HG03025 (cell line): ENCODE data around the gene LMO7.

Experiments used
- ATAC-seq: cut with Tn5 transposase; IDR thresholded peaks from one replicate; pipeline ENCODE4 v1.9.1; 2021; ENCODE audit warnings: mild to moderate bottlenecking, moderate library complexity; ENCODE audit not compliant: unreplicated experiment, low FRiP score

Gene LMO7

GRCh38 chr13:75795274-75795673 lies 159.1 kb downstream of the LMO7 start:
- ATAC-seq = no peak

DNA sequence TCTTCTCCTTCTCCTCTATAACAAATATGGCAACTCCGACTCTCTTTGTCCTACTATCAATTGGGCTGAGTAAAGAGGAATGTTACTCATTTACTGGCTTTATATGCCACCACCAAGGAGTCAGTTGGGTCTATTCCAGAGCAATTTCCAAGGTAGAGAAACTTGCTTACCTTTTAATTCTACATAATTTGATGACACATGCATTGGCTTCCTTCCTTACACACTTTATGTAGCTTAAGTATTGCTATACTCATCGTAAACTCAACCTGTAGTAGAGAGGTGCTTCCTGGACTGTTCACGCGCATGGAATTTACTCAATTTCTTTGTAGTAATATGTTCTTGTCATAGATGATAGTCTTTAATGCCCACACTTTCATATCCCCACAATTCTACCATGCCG lies 160.7 kb downstream of the LMO7 start:
- ATAC-seq = no peak

- no peak for ATAC-seq
Measured at GRCh38 chr13:75797239-75797638, 161.1 kb downstream of the LMO7 start.

DNA sequence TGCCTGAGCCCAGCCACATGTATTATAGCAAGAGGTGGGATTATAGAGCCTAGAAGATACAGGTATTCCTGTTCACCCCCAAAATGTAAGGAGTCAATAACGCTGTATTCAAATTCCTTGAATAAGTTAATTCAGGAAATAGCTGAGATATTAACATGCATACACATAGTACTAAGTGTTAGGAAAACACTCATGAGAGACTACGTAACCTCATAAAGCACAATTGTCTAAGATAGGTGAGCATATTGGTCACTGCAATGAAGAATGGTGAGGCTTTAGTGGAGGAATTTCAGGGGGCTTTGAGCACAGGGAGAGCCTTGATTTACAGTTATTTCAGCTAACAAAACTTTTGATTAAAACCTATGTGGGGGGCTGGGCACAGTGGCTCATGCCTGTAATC lies 161.6 kb downstream of the LMO7 start:
- ATAC-seq = no peak

- ATAC-seq = no peak
Measured at GRCh38 chr13:75798353-75799255, 162.5 kb downstream of the LMO7 start.

DNA sequence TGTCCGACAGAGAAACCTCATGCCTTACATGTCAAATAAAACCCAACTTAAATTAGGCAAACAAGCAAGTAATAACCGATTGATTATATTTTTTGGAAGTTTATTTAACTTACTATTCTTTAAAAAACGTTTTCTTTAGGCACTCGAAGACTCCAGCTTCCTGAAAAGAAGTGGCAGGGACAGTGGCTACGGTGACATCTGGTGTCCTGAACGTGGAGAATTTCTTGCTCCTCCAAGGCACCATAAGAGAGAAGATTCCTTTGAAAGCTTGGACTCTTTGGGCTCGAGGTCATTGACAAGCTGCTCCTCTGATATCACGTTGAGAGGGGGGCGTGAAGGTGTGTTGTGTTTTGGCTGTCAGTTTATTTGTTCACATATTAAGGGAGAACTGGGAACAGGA lies 164.4 kb downstream of the LMO7 start:
- ATAC-seq = no peak

- ATAC-seq = no peak
Measured at GRCh38 chr13:75801388-75801945, 165.3 kb downstream of the LMO7 start.

GRCh38 chr13:75802161-75802560 lies 166.0 kb downstream of the LMO7 start:
- ATAC-seq = no peak

DNA sequence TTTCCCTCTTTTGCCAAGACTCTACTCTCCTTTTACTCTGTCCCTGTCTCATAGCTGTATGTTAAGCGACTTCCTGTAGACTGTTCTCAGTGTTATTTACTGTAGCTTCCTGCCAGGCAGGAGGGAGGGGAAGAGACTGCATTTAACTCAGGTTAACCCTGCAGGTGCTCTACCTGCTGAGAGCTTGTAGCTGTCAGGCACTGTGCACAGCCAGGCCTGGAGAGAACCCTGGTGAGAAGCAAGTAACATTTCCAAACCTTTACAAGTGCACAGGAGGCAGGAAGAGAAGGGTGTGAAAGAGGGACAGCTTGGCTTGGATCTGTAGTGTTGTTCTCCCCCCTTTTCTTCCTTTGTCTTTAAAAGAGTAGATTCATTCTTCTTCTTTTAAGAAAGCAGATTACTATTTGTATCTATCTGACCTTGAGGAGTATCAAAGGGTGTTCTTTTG lies 167.1 kb downstream of the LMO7 start:
- no peak for ATAC-seq

GRCh38 chr13:75804054-75804453 lies 167.9 kb downstream of the LMO7 start:
- no peak for ATAC-seq

GRCh38 chr13:75804605-75805004 lies 168.5 kb downstream of the LMO7 start:
- ATAC-seq = no peak

- ATAC-seq = no peak
Measured at GRCh38 chr13:75806117-75806516, 170.0 kb downstream of the LMO7 start.

DNA sequence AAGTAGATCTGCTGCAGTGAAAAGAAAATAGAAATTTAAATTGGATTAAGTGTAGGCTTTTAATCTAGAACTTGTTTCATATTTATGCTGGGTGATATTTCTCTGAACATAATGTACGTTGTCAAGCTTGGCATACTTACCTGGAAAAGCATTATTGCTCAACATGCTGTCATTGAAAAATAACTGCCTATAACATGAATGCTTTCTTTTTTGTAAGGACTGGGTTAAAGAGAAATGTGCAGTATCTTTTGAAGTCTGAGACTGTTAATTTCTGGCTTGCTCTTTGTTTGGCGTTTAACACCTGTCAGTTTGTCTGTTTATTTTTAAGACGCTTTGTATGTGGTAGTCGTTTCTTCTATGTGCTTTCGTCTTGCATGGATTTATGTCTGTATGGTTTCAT lies 175.2 kb downstream of the LMO7 start:
- ATAC-seq = no peak

- ATAC-seq = no peak
Measured at GRCh38 chr13:75811841-75812240, 175.7 kb downstream of the LMO7 start.

- ATAC-seq = no peak
Measured at GRCh38 chr13:75812751-75813181, 176.6 kb downstream of the LMO7 start.

- no peak for ATAC-seq
Measured at GRCh38 chr13:75813323-75813722, 177.2 kb downstream of the LMO7 start.

GRCh38 chr13:75818179-75818967 lies 182.2 kb downstream of the LMO7 start:
- ATAC-seq = no peak

GRCh38 chr13:75818968-75819225 lies 182.8 kb downstream of the LMO7 start:
- no peak for ATAC-seq

GRCh38 chr13:75825161-75825560 lies 189.0 kb downstream of the LMO7 start:
- ATAC-seq = no peak

DNA sequence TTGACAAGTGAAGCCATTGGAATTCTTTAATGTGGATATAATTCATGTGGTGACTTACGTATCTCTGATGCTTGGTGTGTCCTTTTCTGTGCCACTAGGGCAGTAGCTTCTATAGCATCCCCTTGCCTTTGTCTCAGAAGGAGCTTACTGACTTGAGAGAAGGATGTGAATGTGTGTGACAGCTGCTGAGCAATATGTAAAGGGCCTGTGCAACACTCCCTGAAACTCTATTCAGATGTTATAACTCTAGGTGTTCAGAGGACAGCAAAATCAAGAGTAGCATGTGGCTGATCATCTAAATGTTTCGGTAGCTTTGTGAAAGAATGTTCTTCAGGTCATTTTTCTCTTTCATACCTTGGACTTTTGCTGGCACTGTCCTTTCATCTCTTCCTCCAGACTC lies 189.5 kb downstream of the LMO7 start:
- ATAC-seq = no peak

- ATAC-seq = no peak
Measured at GRCh38 chr13:75826391-75826790, 190.3 kb downstream of the LMO7 start.

- no peak for ATAC-seq
Measured at GRCh38 chr13:75829830-75830229, 193.7 kb downstream of the LMO7 start.
